HL-60 (cell line): Measurements from ENCODE around the gene KSR1.

Experiments used
- DNase-seq, 2 experiments: peaks; one replicate each; pipeline ENCODE4 v3.0.0-alpha.2; 2010 to 2020; ENCODE audit warnings: low read depth in 1 of 2, low spot score in 1 of 2
- H3K27ac ChIP-seq: fragments of 250-450 bp; sonication (Bioruptor Pico); replicated peaks from 2 replicates; pipeline ENCODE4 v1.5.1; 2020; ENCODE audit warnings: mild to moderate bottlenecking, moderate library complexity
- H3K27me3 ChIP-seq: fragments of 250-450 bp; sonication (Bioruptor Pico); 2 replicates; pipeline ENCODE4 v1.5.1; 2021; ENCODE audit warnings: mild to moderate bottlenecking, moderate library complexity; ENCODE audit not compliant: insufficient read depth, poor library complexity, severe bottlenecking
- H3K4me3 ChIP-seq: replicated peaks from 2 replicates; pipeline ENCODE4 v1.5.1; 2011; ENCODE audit warnings: mild to moderate bottlenecking, control low read depth, low read length; ENCODE audit not compliant: insufficient read depth
- GABPA ChIP-seq: IDR thresholded peaks from 2 replicates; pipeline ENCODE4 v1.6.1; 2012; ENCODE audit warnings: low read depth
- POLR2AphosphoS5 ChIP-seq: IDR thresholded peaks from 2 replicates; pipeline ENCODE4 v1.6.1; 2012; ENCODE audit warnings: low read depth
- SPI1 ChIP-seq: IDR thresholded peaks from 2 replicates; pipeline ENCODE4 v1.6.1; 2012; ENCODE audit warnings: low read depth, mild to moderate bottlenecking, borderline replicate concordance
- TF ChIP-seq, protein P1 (sequence below): IDR thresholded peaks from one replicate; pipeline ENCODE4 v1.5.1; 2011; ENCODE audit warnings: low read length, control low read depth, inconsistent platforms; ENCODE audit not compliant: insufficient read depth
- TF ChIP-seq, protein P2 (sequence below): IDR thresholded peaks from 2 replicates; pipeline ENCODE4 v1.6.1; 2012; ENCODE audit warnings: low read depth; ENCODE audit not compliant: insufficient replicate concordance

KSR1 gene

DNA sequence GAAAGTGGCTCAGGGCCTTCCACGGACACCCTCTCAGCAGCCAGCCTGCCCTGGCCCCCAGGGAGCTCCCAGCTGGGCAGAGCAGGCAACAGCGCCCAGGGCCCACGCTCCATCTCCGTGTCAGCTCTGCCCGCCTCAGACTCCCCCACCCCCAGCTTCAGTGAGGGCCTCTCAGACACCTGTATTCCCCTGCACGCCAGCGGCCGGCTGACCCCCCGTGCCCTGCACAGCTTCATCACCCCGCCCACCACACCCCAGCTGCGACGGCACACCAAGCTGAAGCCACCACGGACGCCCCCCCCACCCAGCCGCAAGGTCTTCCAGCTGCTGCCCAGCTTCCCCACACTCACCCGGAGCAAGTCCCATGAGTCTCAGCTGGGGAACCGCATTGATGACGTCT, 126.4 kb downstream of the KSR1 start:
- Histone ChIP-seq H3K27me3 (no peaks in the 10 kb centered on the region), H3K4me3 (no peak overlapping the region), H3K27ac (no peak overlapping the region)
- no peak for DNase-seq
- TF ChIP-seq, protein P1, sequence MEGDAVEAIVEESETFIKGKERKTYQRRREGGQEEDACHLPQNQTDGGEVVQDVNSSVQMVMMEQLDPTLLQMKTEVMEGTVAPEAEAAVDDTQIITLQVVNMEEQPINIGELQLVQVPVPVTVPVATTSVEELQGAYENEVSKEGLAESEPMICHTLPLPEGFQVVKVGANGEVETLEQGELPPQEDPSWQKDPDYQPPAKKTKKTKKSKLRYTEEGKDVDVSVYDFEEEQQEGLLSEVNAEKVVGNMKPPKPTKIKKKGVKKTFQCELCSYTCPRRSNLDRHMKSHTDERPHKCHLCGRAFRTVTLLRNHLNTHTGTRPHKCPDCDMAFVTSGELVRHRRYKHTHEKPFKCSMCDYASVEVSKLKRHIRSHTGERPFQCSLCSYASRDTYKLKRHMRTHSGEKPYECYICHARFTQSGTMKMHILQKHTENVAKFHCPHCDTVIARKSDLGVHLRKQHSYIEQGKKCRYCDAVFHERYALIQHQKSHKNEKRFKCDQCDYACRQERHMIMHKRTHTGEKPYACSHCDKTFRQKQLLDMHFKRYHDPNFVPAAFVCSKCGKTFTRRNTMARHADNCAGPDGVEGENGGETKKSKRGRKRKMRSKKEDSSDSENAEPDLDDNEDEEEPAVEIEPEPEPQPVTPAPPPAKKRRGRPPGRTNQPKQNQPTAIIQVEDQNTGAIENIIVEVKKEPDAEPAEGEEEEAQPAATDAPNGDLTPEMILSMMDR, result no peak
- TF ChIP-seq POLR2AphosphoS5 (no peak), SPI1 (no peak), GABPA (no peak)
- TF ChIP-seq, protein P2, sequence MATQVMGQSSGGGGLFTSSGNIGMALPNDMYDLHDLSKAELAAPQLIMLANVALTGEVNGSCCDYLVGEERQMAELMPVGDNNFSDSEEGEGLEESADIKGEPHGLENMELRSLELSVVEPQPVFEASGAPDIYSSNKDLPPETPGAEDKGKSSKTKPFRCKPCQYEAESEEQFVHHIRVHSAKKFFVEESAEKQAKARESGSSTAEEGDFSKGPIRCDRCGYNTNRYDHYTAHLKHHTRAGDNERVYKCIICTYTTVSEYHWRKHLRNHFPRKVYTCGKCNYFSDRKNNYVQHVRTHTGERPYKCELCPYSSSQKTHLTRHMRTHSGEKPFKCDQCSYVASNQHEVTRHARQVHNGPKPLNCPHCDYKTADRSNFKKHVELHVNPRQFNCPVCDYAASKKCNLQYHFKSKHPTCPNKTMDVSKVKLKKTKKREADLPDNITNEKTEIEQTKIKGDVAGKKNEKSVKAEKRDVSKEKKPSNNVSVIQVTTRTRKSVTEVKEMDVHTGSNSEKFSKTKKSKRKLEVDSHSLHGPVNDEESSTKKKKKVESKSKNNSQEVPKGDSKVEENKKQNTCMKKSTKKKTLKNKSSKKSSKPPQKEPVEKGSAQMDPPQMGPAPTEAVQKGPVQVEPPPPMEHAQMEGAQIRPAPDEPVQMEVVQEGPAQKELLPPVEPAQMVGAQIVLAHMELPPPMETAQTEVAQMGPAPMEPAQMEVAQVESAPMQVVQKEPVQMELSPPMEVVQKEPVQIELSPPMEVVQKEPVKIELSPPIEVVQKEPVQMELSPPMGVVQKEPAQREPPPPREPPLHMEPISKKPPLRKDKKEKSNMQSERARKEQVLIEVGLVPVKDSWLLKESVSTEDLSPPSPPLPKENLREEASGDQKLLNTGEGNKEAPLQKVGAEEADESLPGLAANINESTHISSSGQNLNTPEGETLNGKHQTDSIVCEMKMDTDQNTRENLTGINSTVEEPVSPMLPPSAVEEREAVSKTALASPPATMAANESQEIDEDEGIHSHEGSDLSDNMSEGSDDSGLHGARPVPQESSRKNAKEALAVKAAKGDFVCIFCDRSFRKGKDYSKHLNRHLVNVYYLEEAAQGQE, result no peak

- TF ChIP-seq, protein P2, result no peak
- no peak for TF ChIP-seq POLR2AphosphoS5
- Histone ChIP-seq H3K27ac (no peak overlapping the region), H3K27me3 (no peaks in the 10 kb centered on the region), H3K4me3 (no peak overlapping the region)
- no peak for DNase-seq
These were observed 129.0 kb downstream of the KSR1 start for GRCh38 chr17:27585153-27585681.

DNA sequence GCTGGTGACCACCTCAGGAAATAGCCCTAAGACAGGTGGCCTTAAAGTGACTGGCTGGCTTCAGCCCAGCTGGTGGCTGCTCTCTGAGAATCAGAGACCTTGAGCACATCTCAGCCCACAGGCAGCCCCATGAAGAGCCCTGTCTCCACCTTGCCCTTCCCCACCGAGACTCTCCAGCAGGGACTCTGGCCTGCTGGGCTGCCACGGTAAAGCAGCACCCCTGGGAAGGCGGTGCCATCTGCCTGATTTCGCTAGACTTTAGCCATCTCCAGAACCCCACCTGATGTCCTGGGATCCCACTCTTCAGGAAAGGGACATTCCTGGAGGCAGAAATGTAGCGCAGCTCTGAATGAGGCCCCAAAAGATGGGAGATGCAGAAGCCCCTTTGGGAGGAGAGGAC, 129.5 kb downstream of the KSR1 start:
- no peak for DNase-seq
- TF ChIP-seq, protein P2, result no peak
- no peak for TF ChIP-seq GABPA
- Histone ChIP-seq H3K4me3 (no peak overlapping the region), H3K27me3 (no peaks in the 10 kb centered on the region), H3K27ac (no peak overlapping the region)

DNA sequence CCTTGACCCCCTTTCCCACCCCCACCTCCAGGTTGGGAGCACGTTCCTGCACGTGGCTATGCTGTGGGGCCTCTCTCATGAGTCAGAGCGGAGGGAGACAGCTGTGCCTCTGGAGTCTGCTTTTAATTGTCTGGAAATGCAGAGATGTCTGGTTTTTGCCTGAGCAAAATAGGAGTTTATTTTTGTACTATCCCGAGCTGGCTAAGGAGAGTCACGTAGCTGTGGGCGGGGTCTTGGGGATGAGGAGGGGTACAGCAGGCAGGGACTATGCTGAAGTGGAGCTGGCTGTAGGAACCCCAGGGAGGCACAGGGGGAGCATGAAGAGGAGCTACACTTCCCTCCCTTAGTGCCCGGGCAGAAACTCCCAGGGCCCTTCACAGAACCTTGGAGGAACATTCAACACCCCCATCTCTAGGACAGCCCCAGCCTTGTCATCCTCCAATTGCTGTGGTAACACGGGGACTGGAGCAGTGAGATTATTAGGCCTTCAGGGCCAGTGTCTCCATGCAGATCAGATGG, 130.0 kb downstream of the KSR1 start:
- no peaks in the 10 kb centered on the region for H3K27me3 ChIP-seq
- H3K27ac ChIP-seq, result no peak overlapping the region
- no peak overlapping the region for H3K4me3 ChIP-seq
- no peak for DNase-seq
- TF ChIP-seq GABPA (no peak), SPI1 (no peak), POLR2AphosphoS5 (no peak)
- TF ChIP-seq, protein P1, result no peak
- TF ChIP-seq, protein P2, result no peak
